SU-DHL-6 (cell line): Measurements from ENCODE around the gene IFI35.

ENCODE experiments used
- EZH2phosphoT487 ChIP-seq: fragments of 200-600 bp; sonication (generic), shearing (Covaris generic); conservative IDR thresholded peaks from 2 replicates; pipeline ENCODE4 v1.6.1; 2018; ENCODE audit warnings: mild to moderate bottlenecking, antibody characterized with exemption, low read length, moderate library complexity, mixed read lengths
- TF ChIP-seq, protein P1 (sequence below): fragments of 200-600 bp; sonication (generic); IDR thresholded peaks from one replicate; pipeline ENCODE4 v1.5.1; 2017; ENCODE audit warnings: antibody characterized with exemption, mild to moderate bottlenecking, low read length, moderate library complexity; ENCODE audit not compliant: insufficient read depth, poor library complexity, severe bottlenecking

DNA sequence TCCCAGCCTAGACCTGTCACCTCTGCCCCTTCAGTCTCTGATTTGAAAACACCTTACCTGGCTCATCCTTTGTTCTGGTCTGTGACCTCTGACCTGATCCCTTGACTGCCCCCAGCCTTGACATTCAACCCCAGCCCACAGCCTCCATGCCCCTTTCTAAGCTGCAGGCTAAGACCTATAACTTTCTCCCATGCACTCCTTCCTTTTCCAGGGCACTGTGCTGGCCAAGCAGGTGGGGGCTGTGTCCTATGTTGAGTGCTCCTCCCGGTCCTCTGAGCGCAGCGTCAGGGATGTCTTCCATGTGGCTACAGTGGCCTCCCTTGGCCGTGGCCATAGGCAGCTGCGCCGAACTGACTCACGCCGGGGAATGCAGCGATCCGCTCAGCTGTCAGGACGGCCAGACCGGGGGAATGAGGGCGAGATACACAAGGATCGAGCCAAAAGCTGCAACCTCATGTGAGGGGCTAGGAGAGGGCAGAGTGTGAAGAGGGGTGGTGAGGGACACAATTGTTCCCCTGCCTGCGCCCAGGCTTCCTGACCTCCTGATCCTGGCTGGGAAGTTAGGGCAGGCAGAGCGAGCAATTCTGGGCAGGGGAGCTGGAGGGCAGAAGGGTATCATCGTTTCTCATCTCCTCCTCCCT lies 21.8 kb downstream of the IFI35 start:
- TF ChIP-seq, protein P1, sequence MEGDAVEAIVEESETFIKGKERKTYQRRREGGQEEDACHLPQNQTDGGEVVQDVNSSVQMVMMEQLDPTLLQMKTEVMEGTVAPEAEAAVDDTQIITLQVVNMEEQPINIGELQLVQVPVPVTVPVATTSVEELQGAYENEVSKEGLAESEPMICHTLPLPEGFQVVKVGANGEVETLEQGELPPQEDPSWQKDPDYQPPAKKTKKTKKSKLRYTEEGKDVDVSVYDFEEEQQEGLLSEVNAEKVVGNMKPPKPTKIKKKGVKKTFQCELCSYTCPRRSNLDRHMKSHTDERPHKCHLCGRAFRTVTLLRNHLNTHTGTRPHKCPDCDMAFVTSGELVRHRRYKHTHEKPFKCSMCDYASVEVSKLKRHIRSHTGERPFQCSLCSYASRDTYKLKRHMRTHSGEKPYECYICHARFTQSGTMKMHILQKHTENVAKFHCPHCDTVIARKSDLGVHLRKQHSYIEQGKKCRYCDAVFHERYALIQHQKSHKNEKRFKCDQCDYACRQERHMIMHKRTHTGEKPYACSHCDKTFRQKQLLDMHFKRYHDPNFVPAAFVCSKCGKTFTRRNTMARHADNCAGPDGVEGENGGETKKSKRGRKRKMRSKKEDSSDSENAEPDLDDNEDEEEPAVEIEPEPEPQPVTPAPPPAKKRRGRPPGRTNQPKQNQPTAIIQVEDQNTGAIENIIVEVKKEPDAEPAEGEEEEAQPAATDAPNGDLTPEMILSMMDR: no peak
- TF ChIP-seq EZH2phosphoT487: no peak
